GM12878 (cell line): ENCODE results near the gene UBE2M. TPM values are rescaled to one million over a fixed set of nuclear protein-coding genes. Genes with fewer than 3 reads are reported as not detected.

ENCODE experiments used
- ATAC-seq: fragments of 200-7000 bp; cut with Tn5 transposase; 3 replicates; pipeline ENCODE4 v1.9.1; 2020; ENCODE audit warnings: mild to moderate bottlenecking, moderate library complexity
- BruUV-seq: library from RNA; stranded (reverse); fragments of 400-500 nt; replicated peaks from 2 replicates; lab custom pipeline; 2021; lab: Mats Ljungman, UMichigan
- CTCF ChIA-PET: fragments of 300-600 bp; sonication (Branson Sonifier 250); formaldehyde crosslinking; extraction: SDS; loops from one replicate; lab custom pipeline; 2021; ENCODE audit warnings: inconsistent platforms; lab: Yijun Ruan, JAX
- POLR2A ChIA-PET: fragments of 350-600 bp; formaldehyde crosslinking; extraction: SDS; loops from one replicate; lab custom pipeline; 2021; ENCODE audit warnings: inconsistent platforms; lab: Charles Lee
- RAD21 ChIA-PET: fragments of 300-600 bp; sonication (Branson Sonifier 250); formaldehyde crosslinking; loops from one replicate; lab custom pipeline; 2023; ENCODE audit warnings: antibody characterized with exemption; ENCODE audit not compliant: unreplicated experiment; lab: Charles Lee
- SMC1A ChIA-PET: fragments of 300-600 bp; sonication (Branson Sonifier 250); formaldehyde crosslinking; loops from one replicate; lab custom pipeline; 2023; ENCODE audit not compliant: unreplicated experiment, uncharacterized antibody; lab: Charles Lee
- DNase-seq: peaks from one replicate; pipeline ENCODE4 v3.0.0-alpha.2; 2011; ENCODE audit warnings: low read depth, low spot score
- FAIRE-seq: peaks from 3 replicates; lab custom pipeline; 2011; peaks lifted over from hg19 to GRCh38; lab: Jason Lieb, UNC
- H2AFZ ChIP-seq: 2 replicates; pipeline ENCODE4 v1.6.0; 2011; ENCODE audit warnings: low read depth, low read length, control low read depth; ENCODE audit not compliant: control insufficient read depth
- H3K27ac ChIP-seq: 2 replicates; pipeline ENCODE4 v1.5.1; 2011; ENCODE audit warnings: control low read depth; ENCODE audit not compliant: control insufficient read depth, insufficient read depth
- H3K27me3 ChIP-seq, 2 experiments: replicated peaks in 1 of 2; 2 replicates each; pipeline versions ENCODE4 v1.6.0 to v1.6.1; 2011; ENCODE audit warnings: low read length in 1 of 2; ENCODE audit not compliant: control insufficient read depth in 2 of 2, insufficient read depth in 2 of 2
- H3K36me3 ChIP-seq, 2 experiments: 2 replicates each; pipeline ENCODE4 v1.5.1; 2011; ENCODE audit warnings: low read length in 1 of 2; ENCODE audit not compliant: control insufficient read depth in 2 of 2, insufficient read depth in 2 of 2
- H3K4me1 ChIP-seq: 2 replicates; pipeline ENCODE4 v1.6.1; 2011; ENCODE audit warnings: mild to moderate bottlenecking, low read length, moderate library complexity, mixed read lengths; ENCODE audit not compliant: control insufficient read depth, insufficient read depth
- H3K4me2 ChIP-seq: 2 replicates; pipeline ENCODE4 v1.6.0; 2011; ENCODE audit warnings: control low read depth; ENCODE audit not compliant: control insufficient read depth, insufficient read depth
- H3K4me3 ChIP-seq: fragments of 200-600 bp; sonication (generic); 2 replicates; pipeline ENCODE4 v1.5.1; 2016
- H3K79me2 ChIP-seq: 2 replicates; pipeline ENCODE4 v1.6.0; 2011; ENCODE audit warnings: low read length; ENCODE audit not compliant: control insufficient read depth, insufficient read depth
- H3K9ac ChIP-seq: 2 replicates; pipeline ENCODE4 v1.8.0; 2011; ENCODE audit warnings: low read length, control low read depth, mixed read lengths; ENCODE audit not compliant: control insufficient read depth, insufficient read depth
- H3K9me3 ChIP-seq: replicated peaks from 3 replicates; pipeline ENCODE4 v1.5.1; 2011; ENCODE audit warnings: mild to moderate bottlenecking, low read length; ENCODE audit not compliant: control insufficient read depth, insufficient read depth
- H4K20me1 ChIP-seq: 2 replicates; pipeline ENCODE4 v1.6.0; 2011; ENCODE audit not compliant: control insufficient read depth, insufficient read depth
- BCLAF1 ChIP-seq: fragments of 450-650 bp; IDR thresholded peaks from 2 replicates; pipeline ENCODE4 v1.6.1; 2017; ENCODE audit warnings: antibody characterized with exemption, mild to moderate bottlenecking, moderate library complexity
- IRF4 ChIP-seq: IDR thresholded peaks from 2 replicates; pipeline ENCODE4 v1.6.1; 2011; ENCODE audit warnings: low read depth, low read length
- KDM1A ChIP-seq: fragments of 200-600 bp; sonication (generic); IDR thresholded peaks from 2 replicates; pipeline ENCODE4 v1.6.1; 2016; ENCODE audit warnings: borderline replicate concordance
- MTA2 ChIP-seq: fragments of 450-650 bp; IDR thresholded peaks from 2 replicates; pipeline ENCODE4 v1.6.1; 2016; ENCODE audit warnings: low read depth, mild to moderate bottlenecking, moderate library complexity
- RFX5 ChIP-seq: IDR thresholded peaks from 2 replicates; pipeline ENCODE4 v1.6.1; 2011; ENCODE audit warnings: low read depth, low read length, improper control_type of control experiment
- USF1 ChIP-seq: IDR thresholded peaks from 2 replicates; pipeline ENCODE4 v1.6.1; 2011; ENCODE audit warnings: borderline replicate concordance, low read depth, mild to moderate bottlenecking, moderate library complexity, mixed read lengths, low read length; ENCODE audit not compliant: insufficient read depth; ENCODE audit errors: extremely low read length
- ZBTB33 ChIP-seq: fragments of 450-650 bp; IDR thresholded peaks from 2 replicates; pipeline ENCODE4 v1.6.1; 2017; ENCODE audit warnings: mild to moderate bottlenecking
- ZBTB40 ChIP-seq: fragments of 450-650 bp; IDR thresholded peaks from 2 replicates; pipeline ENCODE4 v1.6.1; 2016; ENCODE audit warnings: mild to moderate bottlenecking, moderate library complexity, borderline replicate concordance
- ZNF207 ChIP-seq: fragments of 450-650 bp; IDR thresholded peaks from 2 replicates; pipeline ENCODE4 v1.6.1; 2014; ENCODE audit warnings: antibody characterized with exemption, mild to moderate bottlenecking, borderline replicate concordance
- WGBS: methylation state at CpG from one replicate; pipeline ENCODE4 v1.1.6; 2016; ENCODE audit warnings: low lambda C conversion rate; ENCODE audit not compliant: insufficient replicate concordance, insufficient coverage; ENCODE audit errors: missing lambda C conversion rate; 5-methylcytosine and 5-hydroxymethylcytosine counted together
- in situ Hi-C: fragments of 300-500 bp; cut with MboI; formaldehyde crosslinking; loops from 9 replicates; pipeline ENCODE4 v1.14.3; 2018; ENCODE audit warnings: mixed read lengths
- intact Hi-C: fragments of 100-400 bp; cut with micrococcal nuclease; formaldehyde crosslinking; loops from one replicate; pipeline ENCODE4 v1.14.2; 2022; ENCODE audit not compliant: unreplicated experiment
- polyA plus RNA-seq, 11 experiments: library from polyadenylated mRNA; depleted of rRNA in 4 of 11; unstranded in 6 of 11; stranded (reverse) in 5 of 11; fragments of >200 nt; fragmentation: Nextera tagmentation in 4 of 11; fragmentation: Illumina TruSeq in 1 of 11; extraction: Ambion mirVana in 4 of 11; extraction: Trizol in 1 of 11; gene quantifications; 1 replicate in 1 of 11; 2 replicates in 10 of 11; pipeline versions ENCODE4 v1.2.1 to v1.2.3, GENCODE V29; 2011 to 2016; ENCODE audit warnings: inconsistent platforms in 2 of 11, missing spikeins in 2 of 11, low read depth in 1 of 11
- total RNA-seq, 4 experiments: library from RNA; depleted of rRNA in 3 of 4; stranded (reverse); fragments of >200 nt in 3 of 4; fragmentation: Illumina TruSeq in 1 of 4; extraction: Trizol in 1 of 4; gene quantifications; 2 replicates each; pipeline versions ENCODE4 v1.2.1 to v1.2.3, GENCODE V29; 2013 to 2021

UBE2M gene
- total and polyA plus RNA-seq, 10 of the 15 experiments (the other 5 are each of a cell fraction or from before 2014, with no cell fraction given), result 1.4 to 105 (median 73.9) TPM

- Histone ChIP-seq H3K4me3 (peak overlapping the region; percentile 82), H3K9me3 (no peaks in the 10 kb centered on the region), H3K9ac (peak overlapping the region; percentile 29; the same call in 1 of the 2 replicates), H3K79me2 (peaks cover 5% of the 10 kb centered on the region), H3K4me2 (peak overlapping the region; percentile 81), H3K27ac (peak overlapping the region; percentile 98), H2AFZ (peak overlapping the region; percentile 70), H3K4me1 (peaks cover 9% of the 10 kb centered on the region), H4K20me1 (no peaks in the 10 kb centered on the region), H3K36me3 (peaks cover 2 to 3% of the 10 kb centered on the region in 2 experiments; a peak in 3 of 4 replicates), H3K27me3 (no peaks in the 10 kb centered on the region)
- CTCF ChIA-PET, result interaction anchor here (0.8 to 1.6 kb wide), 4 partner anchors 9 to 58 kb away, joined by 3 to 5 read pairs (median 4); no protein-coding TSS in a partner anchor
- BruUV-seq, result no TSS peak
- ATAC-seq, result no peak
- no peak for DNase-seq
- in situ Hi-C loops (no loop called here), intact Hi-C loops (loop anchor here (1.0 to 2.0 kb wide), 3 partner anchors 13 to 53 kb away; partner anchors contain the start of genes TRIM28 and ZBTB45)
- RAD21 ChIA-PET, result interaction anchor here (0.5 to 1.2 kb wide), 2 partner anchors 52 to 934 kb away, joined by 3 read pairs; no protein-coding TSS in a partner anchor
- no peak for FAIRE-seq
- POLR2A ChIA-PET, result interaction anchor here (1.1 to 6.0 kb wide), 4 partner anchors 8 to 18 kb away, joined by 3 to 46 read pairs (median 6); partner anchors contain the start of genes CHMP2A and UBE2M
- SMC1A ChIA-PET, result interaction anchor here (1.2 to 1.9 kb wide), 3 partner anchors 11 to 52 kb away, joined by 3 to 7 read pairs (median 5); partner anchors contain the start of gene ZBTB45
- 33% methylated on average over 24 of the region's 24 CpGs for WGBS
- TF ChIP-seq MTA2, result no peak
- peak; percentile 91; the same call in 1 of the 2 replicates for TF ChIP-seq ZBTB40
- TF ChIP-seq KDM1A, result no peak
- no peak for TF ChIP-seq USF1
- no peak for TF ChIP-seq ZNF207
- TF ChIP-seq ZBTB33, result no peak
- TF ChIP-seq BCLAF1, result no peak
- TF ChIP-seq RFX5, result no peak
- TF ChIP-seq IRF4, result no peak
These were observed 13.8 kb upstream of the UBE2M start for GRCh38 chr19:58572026-58572817.
